ENCODE results near the gene LHCGR.

Gene LHCGR

GRCh38 chr2:48695991-48696390, 59.5 kb downstream of the LHCGR start:
- TF ChIP-seq, protein P1, sequence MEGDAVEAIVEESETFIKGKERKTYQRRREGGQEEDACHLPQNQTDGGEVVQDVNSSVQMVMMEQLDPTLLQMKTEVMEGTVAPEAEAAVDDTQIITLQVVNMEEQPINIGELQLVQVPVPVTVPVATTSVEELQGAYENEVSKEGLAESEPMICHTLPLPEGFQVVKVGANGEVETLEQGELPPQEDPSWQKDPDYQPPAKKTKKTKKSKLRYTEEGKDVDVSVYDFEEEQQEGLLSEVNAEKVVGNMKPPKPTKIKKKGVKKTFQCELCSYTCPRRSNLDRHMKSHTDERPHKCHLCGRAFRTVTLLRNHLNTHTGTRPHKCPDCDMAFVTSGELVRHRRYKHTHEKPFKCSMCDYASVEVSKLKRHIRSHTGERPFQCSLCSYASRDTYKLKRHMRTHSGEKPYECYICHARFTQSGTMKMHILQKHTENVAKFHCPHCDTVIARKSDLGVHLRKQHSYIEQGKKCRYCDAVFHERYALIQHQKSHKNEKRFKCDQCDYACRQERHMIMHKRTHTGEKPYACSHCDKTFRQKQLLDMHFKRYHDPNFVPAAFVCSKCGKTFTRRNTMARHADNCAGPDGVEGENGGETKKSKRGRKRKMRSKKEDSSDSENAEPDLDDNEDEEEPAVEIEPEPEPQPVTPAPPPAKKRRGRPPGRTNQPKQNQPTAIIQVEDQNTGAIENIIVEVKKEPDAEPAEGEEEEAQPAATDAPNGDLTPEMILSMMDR (IDR thresholded peaks at IDR 0.05; ENCODE audit: insufficient read depth, low read length, missing control alignments), result no peak
- ChIA-PET POLR2A (no interaction called here), CTCF (no interaction called here)
- DNase-seq (ENCODE audit: low read depth, low spot score), result no peak
- no peak overlapping the region for H3K4me3 ChIP-seq (ENCODE audit: low read depth, low read length)

DNA sequence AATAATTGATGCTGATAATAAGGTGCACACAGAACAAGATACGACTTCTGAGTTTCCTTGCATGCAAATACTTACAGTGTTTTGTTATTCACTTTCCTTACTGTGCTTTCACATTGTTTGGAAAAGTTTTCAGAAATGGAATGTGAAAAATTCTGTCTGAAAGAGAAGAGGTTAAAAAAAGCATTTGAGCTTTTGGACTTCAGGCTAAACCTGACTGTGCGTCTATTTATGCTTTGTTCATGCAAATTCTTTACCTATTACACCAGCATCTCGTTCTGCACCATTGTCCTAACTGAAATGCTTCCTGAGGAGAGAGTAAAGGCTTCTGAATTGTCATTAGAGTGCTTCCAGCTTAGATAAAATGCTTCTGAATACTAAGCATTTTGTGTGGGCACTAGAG, 61.4 kb downstream of the LHCGR start:
- TF ChIP-seq, protein P1 (IDR thresholded peaks at IDR 0.05; ENCODE audit: insufficient read depth, low read length, missing control alignments), result no peak
- no peak overlapping the region for H3K4me3 ChIP-seq (ENCODE audit: low read depth, low read length)
- POLR2A ChIA-PET, result no interaction called here
- CTCF ChIA-PET, result no interaction called here
- no peak for DNase-seq (ENCODE audit: low read depth, low spot score)

- no peak for DNase-seq (ENCODE audit: low read depth, low spot score)
- no peak overlapping the region for H3K4me3 ChIP-seq (ENCODE audit: low read depth, low read length)
- POLR2A ChIA-PET, result no interaction called here
- TF ChIP-seq, protein P1 (IDR thresholded peaks at IDR 0.05; ENCODE audit: insufficient read depth, low read length, missing control alignments), result no peak
- CTCF ChIA-PET, result no interaction called here
Measured at GRCh38 chr2:48693645-48694044, 61.9 kb downstream of the LHCGR start.

DNA sequence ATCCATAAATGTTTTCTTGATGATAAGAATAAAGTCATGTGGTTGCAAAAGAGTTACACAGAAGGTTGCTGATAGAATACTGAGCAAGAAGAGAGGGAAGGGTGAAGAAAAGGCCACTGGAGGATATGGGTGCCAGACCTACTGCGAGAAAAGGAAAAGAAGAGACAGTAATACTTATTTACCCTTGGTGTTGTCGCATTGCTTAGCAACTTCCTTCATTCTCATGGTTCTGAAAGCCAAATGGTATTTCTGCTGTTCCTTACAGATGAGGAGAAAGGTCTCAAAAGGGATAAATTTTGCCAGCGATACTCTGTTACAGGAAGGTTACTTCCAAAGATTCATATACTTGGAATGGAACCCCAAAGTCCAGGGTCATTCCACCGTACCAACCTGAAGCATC, 62.5 kb downstream of the LHCGR start:
- DNase-seq (ENCODE audit: low read depth, low spot score), result no peak
- ChIA-PET POLR2A (no interaction called here), CTCF (no interaction called here)
- TF ChIP-seq, protein P1 (IDR thresholded peaks at IDR 0.05; ENCODE audit: insufficient read depth, low read length, missing control alignments), result no peak
- no peak overlapping the region for H3K4me3 ChIP-seq (ENCODE audit: low read depth, low read length)

DNA sequence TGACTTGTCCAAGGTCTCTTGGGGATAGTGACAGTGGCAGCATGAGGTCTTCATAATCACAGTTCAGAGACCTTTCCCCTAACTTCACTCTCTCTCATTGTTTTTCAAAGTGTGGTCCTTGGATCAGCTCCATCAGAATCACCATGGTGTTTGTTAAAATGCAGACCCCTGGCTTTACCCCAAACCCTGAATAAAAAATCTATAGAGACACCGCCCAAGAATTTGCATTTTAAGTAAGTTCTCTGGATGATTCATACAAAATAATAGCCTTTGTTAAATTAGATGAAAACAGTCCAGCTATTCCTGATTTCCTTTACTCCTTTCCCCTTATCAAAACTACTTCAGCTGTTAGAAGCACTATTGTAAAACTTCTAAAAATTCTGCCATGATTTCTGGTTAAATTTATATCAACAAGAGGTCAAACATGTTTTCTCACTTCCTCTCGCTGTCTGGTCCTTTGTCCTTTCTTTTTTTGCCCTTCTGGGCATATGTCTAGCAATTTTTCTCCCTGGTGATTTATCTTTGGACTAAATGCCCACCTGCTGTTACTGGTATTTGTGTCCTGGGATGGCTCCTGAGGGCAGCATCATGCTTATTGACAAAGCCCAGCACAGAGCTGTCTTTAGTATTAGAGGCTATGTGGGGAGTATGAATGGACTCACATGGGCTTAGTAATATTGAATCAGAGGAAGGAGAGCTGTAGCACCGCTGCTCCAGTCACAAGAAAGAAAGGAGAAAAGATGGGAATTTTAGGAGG, 63.4 kb downstream of the LHCGR start:
- no peak for DNase-seq (ENCODE audit: low read depth, low spot score)
- TF ChIP-seq, protein P1 (IDR thresholded peaks at IDR 0.05; ENCODE audit: insufficient read depth, low read length, missing control alignments), result no peak
- CTCF ChIA-PET, result no interaction called here
- no peak overlapping the region for H3K4me3 ChIP-seq (ENCODE audit: low read depth, low read length)
- POLR2A ChIA-PET, result no interaction called here

GRCh38 chr2:48685126-48685525, 70.4 kb downstream of the LHCGR start:
- POLR2A ChIA-PET, result no interaction called here
- no peak overlapping the region for H3K4me3 ChIP-seq (ENCODE audit: low read depth, low read length)
- DNase-seq (ENCODE audit: low read depth, low spot score), result no peak
- TF ChIP-seq, protein P1 (IDR thresholded peaks at IDR 0.05; ENCODE audit: insufficient read depth, low read length, missing control alignments), result no peak
- CTCF ChIA-PET, result no interaction called here

Data from AG04449 (cell line).